ENCODE measurements around the gene ST3GAL5.

DNA sequence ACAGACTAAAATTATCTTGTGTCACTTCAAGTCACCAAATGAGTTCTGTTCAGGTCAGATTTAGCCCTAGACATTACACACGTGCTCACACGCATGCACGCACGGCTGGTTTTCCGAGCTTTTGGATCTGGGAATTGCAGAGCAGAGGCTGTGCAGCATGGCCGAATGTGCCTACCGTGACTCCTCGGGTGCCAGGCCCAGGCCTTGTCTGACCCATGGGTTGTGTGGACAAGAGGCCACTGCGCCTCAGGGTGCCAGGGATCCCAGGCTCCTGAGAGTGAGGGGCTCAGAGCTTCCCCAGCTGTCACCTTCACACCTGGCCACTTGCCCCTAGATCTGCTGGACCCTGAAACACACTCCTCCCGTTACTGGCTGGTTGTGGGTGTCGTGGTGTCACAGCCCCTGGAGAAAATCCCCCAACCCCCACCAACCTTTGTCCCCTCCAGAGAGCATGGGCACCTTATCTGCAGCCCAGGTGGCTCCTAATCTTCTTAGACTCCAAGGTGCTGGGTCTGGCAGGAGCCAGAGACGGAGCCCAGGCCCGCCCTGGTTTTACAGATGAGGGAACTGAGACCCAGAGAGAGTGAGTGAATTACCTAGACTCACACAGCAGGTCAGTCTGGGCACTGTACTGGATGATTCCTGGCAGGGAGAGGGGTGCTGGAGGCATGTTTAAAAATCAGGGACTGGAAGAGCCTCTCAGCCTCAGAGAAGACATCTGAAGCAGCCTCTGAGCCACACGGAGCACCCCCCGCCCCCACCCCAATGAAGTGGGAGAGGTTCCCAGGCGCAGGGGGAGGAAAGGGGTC, 78.2 kb downstream of the ST3GAL5 start:
- TF ChIP-seq POLR2A (IDR thresholded peaks at IDR 0.05), result no peak
- TF ChIP-seq, protein P1, sequence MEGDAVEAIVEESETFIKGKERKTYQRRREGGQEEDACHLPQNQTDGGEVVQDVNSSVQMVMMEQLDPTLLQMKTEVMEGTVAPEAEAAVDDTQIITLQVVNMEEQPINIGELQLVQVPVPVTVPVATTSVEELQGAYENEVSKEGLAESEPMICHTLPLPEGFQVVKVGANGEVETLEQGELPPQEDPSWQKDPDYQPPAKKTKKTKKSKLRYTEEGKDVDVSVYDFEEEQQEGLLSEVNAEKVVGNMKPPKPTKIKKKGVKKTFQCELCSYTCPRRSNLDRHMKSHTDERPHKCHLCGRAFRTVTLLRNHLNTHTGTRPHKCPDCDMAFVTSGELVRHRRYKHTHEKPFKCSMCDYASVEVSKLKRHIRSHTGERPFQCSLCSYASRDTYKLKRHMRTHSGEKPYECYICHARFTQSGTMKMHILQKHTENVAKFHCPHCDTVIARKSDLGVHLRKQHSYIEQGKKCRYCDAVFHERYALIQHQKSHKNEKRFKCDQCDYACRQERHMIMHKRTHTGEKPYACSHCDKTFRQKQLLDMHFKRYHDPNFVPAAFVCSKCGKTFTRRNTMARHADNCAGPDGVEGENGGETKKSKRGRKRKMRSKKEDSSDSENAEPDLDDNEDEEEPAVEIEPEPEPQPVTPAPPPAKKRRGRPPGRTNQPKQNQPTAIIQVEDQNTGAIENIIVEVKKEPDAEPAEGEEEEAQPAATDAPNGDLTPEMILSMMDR (IDR thresholded peaks at IDR 0.05 in 8 of 11, conservative IDR thresholded peaks at IDR 0.05 in 3 of 11), result no peak
- no peak for TF ChIP-seq POLR2AphosphoS5 (IDR thresholded peaks at IDR 0.05)
